ENCODE results near the gene NR3C2.

DNA sequence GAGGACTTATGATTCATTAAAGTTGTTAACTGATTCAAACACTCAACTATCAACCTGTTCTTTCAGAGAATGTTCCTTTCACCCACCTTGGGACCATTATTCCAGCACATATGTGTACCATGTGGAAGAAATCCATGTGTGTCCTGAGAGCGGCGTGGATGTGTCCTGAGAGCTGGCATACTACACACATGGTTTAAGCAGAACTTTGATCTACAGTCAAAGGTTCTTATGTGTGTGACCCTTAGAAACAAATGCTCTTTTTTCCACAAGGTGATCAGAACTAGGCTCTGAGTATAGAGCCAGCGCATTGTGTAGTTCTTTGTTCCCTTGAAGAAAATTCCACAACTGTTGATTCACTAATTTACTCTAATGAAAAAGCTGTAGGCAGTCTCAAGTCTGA is 332.0 kb downstream of the NR3C2 start:
- TF ChIP-seq, protein P1, sequence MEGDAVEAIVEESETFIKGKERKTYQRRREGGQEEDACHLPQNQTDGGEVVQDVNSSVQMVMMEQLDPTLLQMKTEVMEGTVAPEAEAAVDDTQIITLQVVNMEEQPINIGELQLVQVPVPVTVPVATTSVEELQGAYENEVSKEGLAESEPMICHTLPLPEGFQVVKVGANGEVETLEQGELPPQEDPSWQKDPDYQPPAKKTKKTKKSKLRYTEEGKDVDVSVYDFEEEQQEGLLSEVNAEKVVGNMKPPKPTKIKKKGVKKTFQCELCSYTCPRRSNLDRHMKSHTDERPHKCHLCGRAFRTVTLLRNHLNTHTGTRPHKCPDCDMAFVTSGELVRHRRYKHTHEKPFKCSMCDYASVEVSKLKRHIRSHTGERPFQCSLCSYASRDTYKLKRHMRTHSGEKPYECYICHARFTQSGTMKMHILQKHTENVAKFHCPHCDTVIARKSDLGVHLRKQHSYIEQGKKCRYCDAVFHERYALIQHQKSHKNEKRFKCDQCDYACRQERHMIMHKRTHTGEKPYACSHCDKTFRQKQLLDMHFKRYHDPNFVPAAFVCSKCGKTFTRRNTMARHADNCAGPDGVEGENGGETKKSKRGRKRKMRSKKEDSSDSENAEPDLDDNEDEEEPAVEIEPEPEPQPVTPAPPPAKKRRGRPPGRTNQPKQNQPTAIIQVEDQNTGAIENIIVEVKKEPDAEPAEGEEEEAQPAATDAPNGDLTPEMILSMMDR (IDR thresholded peaks at IDR 0.05), result no peak
- no peak for TF ChIP-seq POLR2A (IDR thresholded peaks at IDR 0.05)

All from adrenal gland (tissue), 5 donors.